Thyroid gland (tissue), 4 donors: ENCODE measurements around the gene MTHFSD. TPM values are rescaled to one million over a fixed set of nuclear protein-coding genes. Genes with fewer than 3 reads are reported as not detected.

Experiments used
- DNase-seq, 2 donors: peaks; one replicate each; pipeline ENCODE4 v3.0.0-alpha.2; 2019
- H3K27ac ChIP-seq, 3 donors: fragments of 200-600 bp; sonication (generic); 1 replicate in 2 of 3; 2 replicates in 1 of 3; pipeline ENCODE4 v1.5.1; 2016 to 2019; ENCODE audit warnings: mild to moderate bottlenecking in 1 of 3, moderate library complexity in 1 of 3
- H3K27me3 ChIP-seq: fragments of 200-600 bp; sonication (generic); one replicate; pipeline ENCODE4 v1.5.1; 2019
- H3K36me3 ChIP-seq, 2 donors: fragments of 200-600 bp; sonication (generic); one replicate each; pipeline ENCODE4 v1.5.1; 2016 to 2019
- H3K4me1 ChIP-seq, 2 donors: fragments of 200-600 bp; sonication (generic); one replicate each; pipeline ENCODE4 v1.5.1; 2017 to 2019
- H3K4me3 ChIP-seq, 3 donors: fragments of 200-600 bp; sonication (generic); replicated peaks in 1 of 3; 1 replicate in 2 of 3; 2 replicates in 1 of 3; pipeline ENCODE4 v1.5.1; 2016; ENCODE audit warnings: mild to moderate bottlenecking in 1 of 3
- H3K9me3 ChIP-seq: fragments of 200-600 bp; sonication (generic); one replicate; pipeline ENCODE4 v1.5.1; 2017
- POLR2A ChIP-seq, 2 donors: fragments of 450-650 bp; IDR thresholded peaks; one replicate each; pipeline ENCODE4 v1.6.1; 2017; ENCODE audit warnings: antibody characterized with exemption in 2 of 2, mild to moderate bottlenecking in 2 of 2, moderate library complexity in 1 of 2
- WGBS, 2 donors: methylation state at CpG; one replicate each; pipeline ENCODE4 v1.1.5; 2017; 5-methylcytosine and 5-hydroxymethylcytosine counted together
- intact Hi-C: fragments of 100-400 bp; cut with DNase I; formaldehyde crosslinking; loops from one replicate; pipeline ENCODE4 v1.15.1; 2023
- total RNA-seq, 4 donors: library from RNA; depleted of rRNA; stranded (reverse); fragments of >200 nt; gene quantifications; one replicate each; pipeline ENCODE4 v1.2.3, GENCODE V29; 2016
- TF ChIP-seq, protein P1 (sequence below), 6 experiments: fragments of 200-600 bp in 3 of 6; fragments of 450-650 bp in 3 of 6; sonication (generic) in 3 of 6; IDR thresholded peaks; one replicate each; pipeline ENCODE4 v1.5.1; 2016 to 2019; ENCODE audit warnings: antibody characterized with exemption in 6 of 6, mild to moderate bottlenecking in 2 of 6, inconsistent platforms in 1 of 6, moderate library complexity in 1 of 6

MTHFSD gene
- total RNA-seq, 4 donors from 2014 or later = 21.2 to 27.4 (median 25.2) TPM

- TF ChIP-seq POLR2A (IDR thresholded peaks at IDR 0.05) = no peak
- TF ChIP-seq, protein P1, sequence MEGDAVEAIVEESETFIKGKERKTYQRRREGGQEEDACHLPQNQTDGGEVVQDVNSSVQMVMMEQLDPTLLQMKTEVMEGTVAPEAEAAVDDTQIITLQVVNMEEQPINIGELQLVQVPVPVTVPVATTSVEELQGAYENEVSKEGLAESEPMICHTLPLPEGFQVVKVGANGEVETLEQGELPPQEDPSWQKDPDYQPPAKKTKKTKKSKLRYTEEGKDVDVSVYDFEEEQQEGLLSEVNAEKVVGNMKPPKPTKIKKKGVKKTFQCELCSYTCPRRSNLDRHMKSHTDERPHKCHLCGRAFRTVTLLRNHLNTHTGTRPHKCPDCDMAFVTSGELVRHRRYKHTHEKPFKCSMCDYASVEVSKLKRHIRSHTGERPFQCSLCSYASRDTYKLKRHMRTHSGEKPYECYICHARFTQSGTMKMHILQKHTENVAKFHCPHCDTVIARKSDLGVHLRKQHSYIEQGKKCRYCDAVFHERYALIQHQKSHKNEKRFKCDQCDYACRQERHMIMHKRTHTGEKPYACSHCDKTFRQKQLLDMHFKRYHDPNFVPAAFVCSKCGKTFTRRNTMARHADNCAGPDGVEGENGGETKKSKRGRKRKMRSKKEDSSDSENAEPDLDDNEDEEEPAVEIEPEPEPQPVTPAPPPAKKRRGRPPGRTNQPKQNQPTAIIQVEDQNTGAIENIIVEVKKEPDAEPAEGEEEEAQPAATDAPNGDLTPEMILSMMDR (IDR thresholded peaks at IDR 0.05) = no peak
- intact Hi-C loops = no loop called here
- Histone ChIP-seq H3K27ac (no peak overlapping the region), H3K36me3 (peaks cover 31 to 38% of the 10 kb centered on the region in 2 donors), H3K4me3 (no peak overlapping the region), H3K9me3 (no peaks in the 10 kb centered on the region), H3K4me1 (peaks cover 4 to 9% of the 10 kb centered on the region in 2 donors), H3K27me3 (no peaks in the 10 kb centered on the region)
- DNase-seq = no peak
- WGBS, 2 donors = 93% methylated on average over 21 of the region's 21 CpGs
Observed at GRCh38 chr16:86542756-86543750, 12.0 kb downstream of the MTHFSD start.

DNA sequence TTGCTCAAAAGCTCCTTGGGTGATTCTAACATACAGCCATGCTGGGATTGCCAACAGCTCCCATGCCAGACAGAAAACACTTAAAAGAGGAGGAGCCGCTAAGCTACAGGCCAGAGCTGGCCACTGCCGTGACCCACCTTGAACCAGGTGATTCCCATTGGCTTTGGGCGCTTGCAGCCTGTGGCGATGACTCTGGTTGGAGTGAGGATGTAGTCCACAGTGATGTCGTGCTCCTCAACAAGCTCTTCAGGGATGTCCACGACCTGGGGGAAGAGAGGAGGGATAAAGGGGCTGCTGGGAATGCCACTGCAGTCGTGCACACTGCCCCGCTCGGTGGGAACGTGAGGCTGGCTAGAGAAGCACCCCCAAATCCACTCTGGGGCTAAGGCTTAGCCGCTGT lies 13.5 kb downstream of the MTHFSD start:
- TF ChIP-seq POLR2A (IDR thresholded peaks at IDR 0.05) = no peak
- TF ChIP-seq, protein P1 (IDR thresholded peaks at IDR 0.05) = no peak
- H3K27ac ChIP-seq = no peak overlapping the region
- no peak for DNase-seq

DNA sequence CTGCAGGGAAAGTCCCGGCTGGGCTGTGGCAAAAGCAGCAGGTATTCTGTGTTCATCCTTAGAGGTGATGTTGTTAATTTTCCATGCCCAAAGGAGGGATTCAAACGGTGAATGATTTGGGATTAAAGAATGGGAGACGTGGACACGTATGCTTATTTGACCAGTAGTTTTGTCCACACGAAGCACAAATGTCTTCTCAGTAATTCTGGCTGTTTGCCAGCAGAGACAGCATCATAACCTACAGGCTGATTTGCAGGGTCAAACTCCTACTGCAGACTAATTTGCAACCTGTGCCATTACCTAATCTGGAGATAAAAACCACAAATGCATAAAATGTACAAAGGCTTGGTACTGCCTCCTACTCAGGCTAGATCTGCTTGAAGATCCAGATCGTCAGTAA lies 14.1 kb downstream of the MTHFSD start:
- no peak for DNase-seq
- no peaks in the 10 kb centered on the region for H3K9me3 ChIP-seq
- peaks cover 38% of the 10 kb centered on the region in 2 donors for H3K36me3 ChIP-seq
- intact Hi-C loops = no loop called here
- no peak overlapping the region for H3K27ac ChIP-seq
- TF ChIP-seq POLR2A (IDR thresholded peaks at IDR 0.05) = no peak
- TF ChIP-seq, protein P1 (IDR thresholded peaks at IDR 0.05) = no peak
- H3K4me1 ChIP-seq = peaks cover 4 to 6% of the 10 kb centered on the region in 2 donors
- H3K27me3 ChIP-seq = no peaks in the 10 kb centered on the region
- no peak overlapping the region for H3K4me3 ChIP-seq
- 83 to 88% methylated on average over 6 of the region's 6 CpGs for WGBS, 2 donors

More for the DNA sequence above, 13.5 kb downstream of the MTHFSD start:
- Histone ChIP-seq H3K4me3 (no peak overlapping the region), H3K9me3 (no peaks in the 10 kb centered on the region), H3K36me3 (peaks cover 38% of the 10 kb centered on the region in 2 donors), H3K27me3 (no peaks in the 10 kb centered on the region), H3K4me1 (peaks cover 4 to 6% of the 10 kb centered on the region in 2 donors)
- intact Hi-C loops = no loop called here
- WGBS, 2 donors = 92 to 96% methylated on average over 11 of the region's 11 CpGs

GRCh38 chr16:86538196-86538780 lies 16.7 kb downstream of the MTHFSD start:
- peaks cover 35 to 38% of the 10 kb centered on the region in 2 donors for H3K36me3 ChIP-seq
- intact Hi-C loops = no loop called here

More at GRCh38 chr16:86538196-86538780, 16.7 kb downstream of the MTHFSD start:
- no peaks in the 10 kb centered on the region for H3K4me1 ChIP-seq
- 80 to 93% methylated on average over 5 to 17 of the region's 17 CpGs for WGBS, 2 donors
- no peaks in the 10 kb centered on the region for H3K9me3 ChIP-seq
- no peaks in the 10 kb centered on the region for H3K27me3 ChIP-seq
- TF ChIP-seq, protein P1 (IDR thresholded peaks at IDR 0.05) = no peak
- TF ChIP-seq POLR2A (IDR thresholded peaks at IDR 0.05) = no peak
- no peak for DNase-seq
- H3K4me3 ChIP-seq = no peak overlapping the region
- H3K27ac ChIP-seq = no peak overlapping the region
